Lung (tissue), 12 donors: ENCODE data around the gene NTF3. TPM values are rescaled to one million over a fixed set of nuclear protein-coding genes. Genes with fewer than 3 reads are reported as not detected.

Experiments used
- ATAC-seq: fragments of 200-7000 bp; cut with Tn5 transposase; one replicate; pipeline ENCODE4 v1.9.1; 2020; ENCODE audit warnings: moderate number of reproducible peaks; ENCODE audit not compliant: insufficient read depth, low FRiP score
- DNase-seq, 3 donors: peaks; one replicate each; pipeline ENCODE4 v3.0.0-alpha.2; 2013 to 2017
- H3K27ac ChIP-seq, 2 donors: one replicate each; pipeline ENCODE4 v1.5.1; 2013; ENCODE audit warnings: mild to moderate bottlenecking in 2 of 2, moderate library complexity in 2 of 2, control low read depth in 1 of 2, inconsistent platforms in 1 of 2, low read depth in 1 of 2, low read length in 1 of 2
- H3K27me3 ChIP-seq, 3 donors: one replicate each; pipeline ENCODE4 v1.5.1; 2013; ENCODE audit warnings: low read length in 2 of 3; ENCODE audit not compliant: control insufficient read depth in 3 of 3, insufficient read depth in 3 of 3
- H3K36me3 ChIP-seq, 4 donors: one replicate each; pipeline ENCODE4 v1.5.1; 2013; ENCODE audit warnings: low read length in 4 of 4, mild to moderate bottlenecking in 1 of 4, moderate library complexity in 1 of 4; ENCODE audit not compliant: control insufficient read depth in 4 of 4, insufficient read depth in 4 of 4
- H3K4me1 ChIP-seq, 5 donors: one replicate each; pipeline ENCODE4 v1.5.1; 2013; ENCODE audit warnings: low read length in 5 of 5, mild to moderate bottlenecking in 2 of 5, moderate library complexity in 1 of 5; ENCODE audit not compliant: control insufficient read depth in 5 of 5, insufficient read depth in 5 of 5
- H3K4me3 ChIP-seq: one replicate; pipeline ENCODE4 v1.5.1; 2013; ENCODE audit warnings: mild to moderate bottlenecking, control low read depth, moderate library complexity
- H3K9ac ChIP-seq, 2 donors: one replicate each; pipeline ENCODE4 v1.5.1; 2013; ENCODE audit warnings: low read length in 2 of 2, control low read depth in 1 of 2; ENCODE audit not compliant: insufficient read depth in 1 of 2
- H3K9me3 ChIP-seq, 4 donors: one replicate each; pipeline ENCODE4 v1.5.1; 2013; ENCODE audit warnings: low read length in 3 of 4, mild to moderate bottlenecking in 1 of 4, moderate library complexity in 1 of 4; ENCODE audit not compliant: control insufficient read depth in 4 of 4, insufficient read depth in 3 of 4
- CTCF ChIP-seq: IDR thresholded peaks from 2 replicates; pipeline ENCODE4 v1.5.1; 2012; ENCODE audit warnings: mild to moderate bottlenecking; ENCODE audit errors: control extremely low read depth, extremely low read depth
- WGBS, 2 donors: extraction: QIAGEN DNeasy Blood & Tissue Kit; methylation state at CpG; one replicate each; pipeline ENCODE4 v1.1.7; 2013; 5-methylcytosine and 5-hydroxymethylcytosine counted together
- polyA plus RNA-seq, 2 donors: library from polyadenylated mRNA; stranded (reverse); fragments of 200-250 nt; gene quantifications; one replicate each; pipeline ENCODE4 v1.2.1, GENCODE V29; 2013
- total RNA-seq, 2 donors: library from RNA; depleted of rRNA in 1 of 2; stranded (reverse); fragments of >200 nt in 1 of 2; gene quantifications; one replicate each; pipeline ENCODE4 v1.2.1, GENCODE V29; 2014 to 2021
- donor health status: control.
- donor health status: control.
- donor health status: Bipolar disorder and iron deficiency.
- donor health status: healthy.
- donor health status: DM: yes; HTN: yes; CAD: no.

The NTF3 gene
- total and polyA plus RNA-seq, 4 donors: 0.84 to 2.7 (median 1.0) TPM

- Histone ChIP-seq H3K27ac (no peak overlapping the region), H3K9me3 (peaks cover 0 to 7% (median 1%) of the 10 kb centered on the region in 4 donors), H3K4me1 (peaks cover 0 to 5% (median 0%) of the 10 kb centered on the region in 5 donors), H3K36me3 (no peaks in the 10 kb centered on the region), H3K27me3 (peaks cover 0 to 9% (median 2%) of the 10 kb centered on the region in 3 donors), H3K9ac (no peak overlapping the region), H3K4me3 (no peak overlapping the region)
- 42 to 69% methylated on average over 1 of the region's 1 CpG for WGBS, 2 donors
- ATAC-seq: no peak
- TF ChIP-seq CTCF: no peak
- no peak for DNase-seq
Measured at GRCh38 chr12:5409619-5410018, 22.3 kb upstream of the NTF3 start.

DNA sequence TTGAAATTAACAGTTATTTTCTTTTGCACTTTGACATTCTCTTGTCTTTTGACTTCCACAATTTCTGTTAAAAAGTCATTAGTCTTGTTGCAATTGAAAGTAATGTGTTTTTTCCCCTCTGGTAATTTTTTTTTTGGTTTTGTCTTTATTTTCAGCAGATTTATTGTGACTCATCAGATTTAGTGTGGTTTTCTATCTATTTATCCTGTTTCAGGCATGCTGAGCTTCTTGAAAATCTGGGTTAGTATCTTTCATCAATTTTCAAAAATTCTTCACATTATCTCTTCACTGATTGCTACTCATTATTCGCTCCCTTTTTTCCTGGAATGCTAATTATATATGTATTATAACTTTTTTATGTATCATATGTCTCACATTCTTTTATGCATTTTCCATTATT is 15.3 kb upstream of the NTF3 start:
- 86 to 94% methylated on average over 1 of the region's 1 CpG for WGBS, 2 donors
- H3K27me3 ChIP-seq: peaks cover 0 to 6% (median 3%) of the 10 kb centered on the region in 3 donors
- DNase-seq: no peak

GRCh38 chr12:5417500-5417899 is 14.4 kb upstream of the NTF3 start:
- no peak for TF ChIP-seq CTCF

More for the DNA sequence above, 15.3 kb upstream of the NTF3 start:
- no peak overlapping the region for H3K27ac ChIP-seq
- H3K9ac ChIP-seq: no peak overlapping the region
- no peaks in the 10 kb centered on the region for H3K36me3 ChIP-seq
- no peak for ATAC-seq
- no peak overlapping the region for H3K4me3 ChIP-seq
- peaks cover 0 to 3% (median 2%) of the 10 kb centered on the region in 4 donors for H3K9me3 ChIP-seq
- no peak for TF ChIP-seq CTCF
- no peaks in the 10 kb centered on the region for H3K4me1 ChIP-seq

More at GRCh38 chr12:5417500-5417899, 14.4 kb upstream of the NTF3 start:
- peaks cover 0 to 7% (median 3%) of the 10 kb centered on the region in 3 donors for H3K27me3 ChIP-seq
- peaks cover 0 to 2% (median 0%) of the 10 kb centered on the region in 4 donors for H3K9me3 ChIP-seq
- no peaks in the 10 kb centered on the region for H3K36me3 ChIP-seq
- no peak overlapping the region for H3K9ac ChIP-seq
- no peaks in the 10 kb centered on the region for H3K4me1 ChIP-seq
- DNase-seq (no peak), ATAC-seq (no peak)
- no peak overlapping the region for H3K4me3 ChIP-seq
- no peak overlapping the region for H3K27ac ChIP-seq
